GM12865 (cell line): Measurements from ENCODE around the gene MYO7B.

Source experiments
- DNase-seq: peaks from one replicate; pipeline ENCODE4 v3.0.0; 2010; ENCODE audit warnings: low read depth
- H3K4me3 ChIP-seq: 2 replicates; pipeline ENCODE4 v1.5.1; 2011; ENCODE audit warnings: mild to moderate bottlenecking, low read depth, low read length, control low read depth
- TF ChIP-seq, protein P1 (sequence below): IDR thresholded peaks from 2 replicates; pipeline ENCODE4 v1.5.1; 2011; ENCODE audit warnings: low read length, control low read depth, low read depth, inconsistent platforms; ENCODE audit not compliant: insufficient read depth; ENCODE audit errors: missing control alignments

Gene MYO7B

DNA sequence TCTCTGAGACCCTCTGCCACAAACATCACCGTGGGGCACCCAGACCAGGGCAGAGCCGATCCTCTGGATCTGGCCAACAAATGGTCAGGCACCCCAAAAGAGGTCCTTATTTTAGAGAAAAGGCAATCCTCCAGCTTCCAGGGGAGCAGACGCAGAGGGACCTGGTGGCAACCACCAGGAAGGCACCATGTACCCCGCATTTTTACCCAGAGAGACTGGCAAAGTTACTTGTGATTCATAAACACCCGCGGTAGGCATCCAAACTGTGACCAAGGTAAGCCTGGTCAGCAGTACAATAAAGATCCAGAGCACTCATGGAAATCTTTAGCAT lies 129.4 kb downstream of the MYO7B start:
- DNase-seq, result no peak

DNA sequence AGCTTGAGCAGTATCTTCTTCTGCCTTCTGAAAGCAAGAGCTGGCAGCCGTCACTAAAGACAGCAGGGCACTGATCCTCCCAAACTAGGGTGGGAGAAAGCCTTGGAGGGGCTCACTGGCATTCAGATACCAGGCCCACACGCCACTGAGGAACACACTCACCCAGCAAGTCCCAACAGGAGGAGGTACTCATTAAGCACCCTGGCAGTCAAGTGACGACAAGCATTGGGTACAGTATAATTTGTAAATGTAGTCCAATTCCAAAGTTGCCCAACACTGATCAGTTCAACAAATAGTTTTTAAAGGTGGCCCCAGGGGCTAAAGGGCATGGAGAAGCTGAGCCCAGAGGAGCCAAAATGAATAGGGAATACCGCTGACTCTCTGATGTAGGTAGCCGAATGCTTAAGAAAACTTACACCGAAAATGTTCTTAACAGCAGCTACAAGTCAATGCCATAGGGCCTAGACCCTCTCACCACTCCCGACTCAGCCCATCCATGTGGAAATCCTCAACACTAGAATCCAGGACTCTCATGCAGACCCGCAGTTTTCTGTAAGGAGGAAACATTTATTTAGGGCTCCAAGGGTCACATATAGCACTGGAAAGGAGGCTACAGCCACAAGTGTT lies 129.9 kb downstream of the MYO7B start:
- DNase-seq, result no peak
- TF ChIP-seq, protein P1, sequence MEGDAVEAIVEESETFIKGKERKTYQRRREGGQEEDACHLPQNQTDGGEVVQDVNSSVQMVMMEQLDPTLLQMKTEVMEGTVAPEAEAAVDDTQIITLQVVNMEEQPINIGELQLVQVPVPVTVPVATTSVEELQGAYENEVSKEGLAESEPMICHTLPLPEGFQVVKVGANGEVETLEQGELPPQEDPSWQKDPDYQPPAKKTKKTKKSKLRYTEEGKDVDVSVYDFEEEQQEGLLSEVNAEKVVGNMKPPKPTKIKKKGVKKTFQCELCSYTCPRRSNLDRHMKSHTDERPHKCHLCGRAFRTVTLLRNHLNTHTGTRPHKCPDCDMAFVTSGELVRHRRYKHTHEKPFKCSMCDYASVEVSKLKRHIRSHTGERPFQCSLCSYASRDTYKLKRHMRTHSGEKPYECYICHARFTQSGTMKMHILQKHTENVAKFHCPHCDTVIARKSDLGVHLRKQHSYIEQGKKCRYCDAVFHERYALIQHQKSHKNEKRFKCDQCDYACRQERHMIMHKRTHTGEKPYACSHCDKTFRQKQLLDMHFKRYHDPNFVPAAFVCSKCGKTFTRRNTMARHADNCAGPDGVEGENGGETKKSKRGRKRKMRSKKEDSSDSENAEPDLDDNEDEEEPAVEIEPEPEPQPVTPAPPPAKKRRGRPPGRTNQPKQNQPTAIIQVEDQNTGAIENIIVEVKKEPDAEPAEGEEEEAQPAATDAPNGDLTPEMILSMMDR, result no peak
- no peak overlapping the region for H3K4me3 ChIP-seq

More for the DNA sequence above, 129.4 kb downstream of the MYO7B start:
- TF ChIP-seq, protein P1, result no peak
- no peak overlapping the region for H3K4me3 ChIP-seq

DNA sequence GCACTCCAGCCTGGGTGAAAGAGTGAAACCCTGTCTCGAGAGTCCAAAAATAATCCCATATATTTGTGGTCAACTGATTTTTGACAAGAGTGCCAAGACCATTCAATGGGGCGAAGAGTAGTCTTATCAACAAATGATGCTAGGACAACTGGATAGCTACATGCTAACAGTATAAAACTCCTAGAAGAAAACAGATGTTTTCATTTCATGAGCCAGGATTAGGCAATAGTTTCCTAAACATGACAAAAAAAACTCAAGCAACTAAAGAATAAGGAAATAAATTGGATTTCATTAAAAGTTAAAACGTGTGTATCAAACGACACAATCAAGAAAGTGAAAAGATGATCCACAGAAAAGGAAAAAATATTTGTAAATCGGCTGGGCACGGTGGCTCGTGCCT lies 133.6 kb downstream of the MYO7B start:
- TF ChIP-seq, protein P1, result no peak
- no peak for DNase-seq
- no peak overlapping the region for H3K4me3 ChIP-seq

DNA sequence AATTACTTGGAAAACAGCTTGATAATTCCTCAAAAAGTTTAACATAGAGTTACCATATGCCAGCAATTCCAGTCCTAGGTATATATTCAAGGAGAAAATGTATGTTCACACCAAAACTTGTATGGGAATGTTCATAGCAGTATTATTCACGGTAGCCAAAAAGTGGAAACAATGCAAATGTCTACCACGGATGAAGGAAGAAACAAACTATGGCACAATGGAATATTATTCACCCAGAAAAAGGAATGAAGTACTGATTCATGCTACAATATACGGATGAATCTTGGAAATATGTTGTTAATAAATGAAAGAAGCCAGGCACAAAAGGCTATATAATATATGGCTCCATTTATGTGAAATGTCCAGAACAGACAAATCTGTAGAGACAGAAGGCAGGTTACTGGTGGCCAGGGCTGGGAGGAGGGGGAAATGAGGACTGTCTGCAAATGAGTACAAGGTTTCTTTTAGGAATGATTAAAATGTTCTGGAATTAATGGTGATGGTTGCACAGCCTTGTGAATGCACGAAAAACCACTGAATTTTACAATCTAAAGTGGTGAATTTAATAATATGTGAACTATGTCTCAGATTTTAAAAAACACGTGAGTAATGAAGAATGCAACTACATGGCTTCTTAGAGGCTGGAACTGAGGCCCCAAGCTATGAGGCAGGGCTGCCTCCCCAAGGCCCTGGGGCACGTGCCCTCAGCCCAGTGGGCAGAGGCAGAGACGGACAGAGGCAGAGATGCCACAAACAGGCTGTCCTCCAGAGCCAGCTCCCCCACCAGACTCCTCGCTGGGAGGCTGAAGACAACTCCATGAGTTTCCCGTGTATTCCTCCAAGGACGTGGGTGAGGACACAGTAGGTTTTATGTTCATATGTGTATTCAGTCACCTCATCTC lies 134.8 kb downstream of the MYO7B start:
- TF ChIP-seq, protein P1, result no peak
- no peak overlapping the region for H3K4me3 ChIP-seq
- no peak for DNase-seq

DNA sequence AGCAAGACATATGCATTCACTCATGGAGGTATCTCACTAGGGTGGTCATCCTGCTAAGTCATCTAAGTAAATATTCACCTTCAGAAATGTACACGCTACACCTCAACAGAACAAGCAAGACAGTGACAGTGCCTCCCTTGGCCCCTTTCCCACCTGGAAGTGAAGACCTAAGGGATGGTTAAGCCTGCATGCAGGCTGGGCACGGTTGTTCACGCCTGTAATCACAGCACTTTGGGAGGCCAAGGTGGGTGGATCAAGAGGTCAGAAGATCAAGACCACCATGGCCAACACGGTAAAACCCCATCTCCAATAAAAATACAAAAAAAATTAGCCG lies 135.4 kb downstream of the MYO7B start:
- no peak for DNase-seq
- TF ChIP-seq, protein P1, result no peak
- H3K4me3 ChIP-seq, result no peak overlapping the region

DNA sequence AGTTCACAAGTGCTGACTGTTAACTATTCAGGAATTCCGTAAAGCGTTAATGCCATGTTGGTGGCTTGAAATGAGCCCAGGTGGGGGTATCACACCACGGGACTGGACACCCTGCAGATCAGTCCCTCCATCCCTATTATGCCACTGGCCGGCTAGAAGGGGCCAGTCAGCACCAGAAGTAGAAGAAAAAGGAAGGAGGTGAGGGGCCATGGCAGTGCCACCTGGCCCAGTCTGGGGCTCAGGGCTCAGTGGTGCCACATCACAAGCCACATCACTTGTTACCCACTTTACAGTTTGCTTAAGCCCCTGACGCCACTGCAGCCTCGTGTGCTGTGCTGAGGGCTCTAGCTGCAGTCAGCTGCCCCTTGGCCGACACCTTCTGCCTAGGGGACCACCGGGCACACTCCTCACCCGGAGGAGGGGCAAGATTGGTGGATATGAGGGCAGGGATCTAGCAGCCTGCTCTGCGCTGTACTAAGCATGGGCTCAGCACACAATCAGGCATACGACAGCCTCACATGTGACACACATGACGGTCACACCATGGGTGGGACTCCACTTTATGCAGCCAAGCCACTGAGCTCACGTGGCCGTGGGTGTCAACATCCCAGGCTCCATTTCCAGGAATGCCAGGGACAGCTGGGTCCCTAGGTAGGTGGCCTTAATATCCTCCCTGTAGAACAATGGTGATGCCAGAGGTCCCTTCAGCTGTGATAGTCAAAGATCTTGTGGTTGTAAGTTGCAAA lies 136.2 kb downstream of the MYO7B start:
- DNase-seq, result no peak
- TF ChIP-seq, protein P1, result no peak
- no peak overlapping the region for H3K4me3 ChIP-seq
